Testis (tissue), 3 donors: ENCODE measurements around the gene COPG1. TPM values are rescaled to one million over a fixed set of nuclear protein-coding genes. Genes with fewer than 3 reads are reported as not detected.

Source experiments
- DNase-seq: peaks from one replicate; pipeline ENCODE4 v3.0.0-alpha.2; 2019
- H3K27ac ChIP-seq, 2 donors: fragments of 200-600 bp; sonication (generic); one replicate each; pipeline ENCODE4 v1.5.1; 2019
- H3K27me3 ChIP-seq: fragments of 200-600 bp; sonication (generic); one replicate; pipeline ENCODE4 v1.5.1; 2019
- H3K36me3 ChIP-seq: fragments of 200-600 bp; sonication (generic); one replicate; pipeline ENCODE4 v1.5.1; 2017; ENCODE audit warnings: low read depth; ENCODE audit errors: missing control alignments
- H3K4me1 ChIP-seq: fragments of 200-600 bp; sonication (generic); one replicate; pipeline ENCODE4 v1.5.1; 2019
- H3K4me3 ChIP-seq, 2 donors: fragments of 200-600 bp; sonication (generic); one replicate each; pipeline ENCODE4 v1.5.1; 2017 to 2019
- H3K9me3 ChIP-seq: fragments of 200-600 bp; sonication (generic); one replicate; pipeline ENCODE4 v1.5.1; 2017
- POLR2A ChIP-seq: fragments of 450-650 bp; IDR thresholded peaks from one replicate; pipeline ENCODE4 v1.6.1; 2017; ENCODE audit warnings: antibody characterized with exemption, mild to moderate bottlenecking, moderate library complexity
- WGBS, 2 donors: methylation state at CpG; one replicate each; pipeline ENCODE4 v1.1.5; 2018; 5-methylcytosine and 5-hydroxymethylcytosine counted together
- intact Hi-C: fragments of 100-400 bp; cut with DNase I; formaldehyde crosslinking; loops from one replicate; pipeline ENCODE4 v1.15.1; 2023; ENCODE audit warnings: low total_unique reads
- polyA plus RNA-seq: library from polyadenylated mRNA; stranded (reverse); fragments of 350-450 nt; fragmentation: Illumina TruSeq; extraction: RNeasy Lipid Tissue Mini Kit (QIAGEN cat#74804); gene quantifications from one replicate; pipeline ENCODE4 v1.2.3, GENCODE V29; 2014; ENCODE audit warnings: low read depth, low replicate concordance; ENCODE audit not compliant: insufficient read depth
- total RNA-seq, 2 donors: library from RNA; depleted of rRNA; stranded (reverse); fragments of >200 nt; gene quantifications; one replicate each; pipeline ENCODE4 v1.2.3, GENCODE V29; 2016
- TF ChIP-seq, protein P1 (sequence below), 3 experiments: fragments of 450-650 bp in 2 of 3; fragments of 200-600 bp in 1 of 3; sonication (generic) in 1 of 3; IDR thresholded peaks; one replicate each; pipeline ENCODE4 v1.5.1; 2016 to 2019; ENCODE audit warnings: antibody characterized with exemption in 3 of 3, mild to moderate bottlenecking in 2 of 3, moderate library complexity in 1 of 3

Gene COPG1
- total and polyA plus RNA-seq, 3 donors from 2014 or later, result 94.5 to 113 (median 98.2) TPM

DNA sequence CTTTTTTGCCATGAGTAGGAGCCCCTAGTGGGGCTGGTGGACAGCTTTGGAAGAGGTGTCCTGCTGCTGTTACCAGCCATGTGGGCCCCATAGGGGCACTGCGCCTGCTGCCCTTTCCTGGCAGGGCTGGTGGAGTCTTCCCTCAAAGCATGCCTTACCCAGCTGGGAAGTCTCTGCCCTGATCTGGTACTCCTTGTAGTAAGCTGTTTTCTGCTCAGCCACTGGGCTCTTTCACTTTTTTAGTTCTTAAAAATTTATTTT lies 55.5 kb downstream of the COPG1 start:
- WGBS, 2 donors, result 79 to 87% methylated on average over 1 of the region's 1 CpG
- intact Hi-C loops, result no loop called here
- DNase-seq, result no peak
- TF ChIP-seq POLR2A, result no peak
- TF ChIP-seq, protein P1, sequence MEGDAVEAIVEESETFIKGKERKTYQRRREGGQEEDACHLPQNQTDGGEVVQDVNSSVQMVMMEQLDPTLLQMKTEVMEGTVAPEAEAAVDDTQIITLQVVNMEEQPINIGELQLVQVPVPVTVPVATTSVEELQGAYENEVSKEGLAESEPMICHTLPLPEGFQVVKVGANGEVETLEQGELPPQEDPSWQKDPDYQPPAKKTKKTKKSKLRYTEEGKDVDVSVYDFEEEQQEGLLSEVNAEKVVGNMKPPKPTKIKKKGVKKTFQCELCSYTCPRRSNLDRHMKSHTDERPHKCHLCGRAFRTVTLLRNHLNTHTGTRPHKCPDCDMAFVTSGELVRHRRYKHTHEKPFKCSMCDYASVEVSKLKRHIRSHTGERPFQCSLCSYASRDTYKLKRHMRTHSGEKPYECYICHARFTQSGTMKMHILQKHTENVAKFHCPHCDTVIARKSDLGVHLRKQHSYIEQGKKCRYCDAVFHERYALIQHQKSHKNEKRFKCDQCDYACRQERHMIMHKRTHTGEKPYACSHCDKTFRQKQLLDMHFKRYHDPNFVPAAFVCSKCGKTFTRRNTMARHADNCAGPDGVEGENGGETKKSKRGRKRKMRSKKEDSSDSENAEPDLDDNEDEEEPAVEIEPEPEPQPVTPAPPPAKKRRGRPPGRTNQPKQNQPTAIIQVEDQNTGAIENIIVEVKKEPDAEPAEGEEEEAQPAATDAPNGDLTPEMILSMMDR (IDR thresholded peaks at IDR 0.05), result no peak
- Histone ChIP-seq H3K4me1 (peaks cover 19% of the 10 kb centered on the region), H3K4me3 (no peak overlapping the region), H3K27ac (peak overlapping the region; percentile 9 to 81), H3K36me3 (no peaks in the 10 kb centered on the region), H3K27me3 (no peaks in the 10 kb centered on the region), H3K9me3 (no peaks in the 10 kb centered on the region)

DNA sequence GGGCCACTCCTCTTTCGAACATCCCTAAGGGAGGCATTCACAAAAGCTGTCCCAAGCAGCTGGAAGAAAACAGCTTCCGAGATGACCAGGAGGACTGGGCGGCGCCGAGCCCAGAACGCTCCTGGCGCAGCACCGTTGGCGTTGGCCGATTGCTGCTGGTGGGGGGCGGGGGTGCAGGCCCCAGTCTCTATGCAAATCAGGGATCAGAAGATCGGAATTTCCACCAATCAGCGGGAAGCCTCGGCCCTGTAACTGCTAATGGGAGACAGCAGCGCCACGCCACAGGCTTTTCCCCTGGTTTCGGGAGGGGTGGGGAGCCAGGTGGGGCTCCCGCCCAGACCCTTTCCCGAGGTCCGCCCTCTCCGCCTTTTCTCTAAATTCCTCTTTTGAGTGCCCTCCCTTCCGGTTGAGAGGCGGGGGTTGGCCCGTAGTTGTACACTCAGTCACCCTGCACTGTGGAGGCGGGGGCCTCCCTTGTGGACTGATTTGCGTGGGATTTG lies 56.2 kb downstream of the COPG1 start:
- peak; percentile 95 for DNase-seq
- Histone ChIP-seq H3K9me3 (no peaks in the 10 kb centered on the region), H3K4me1 (peaks cover 19% of the 10 kb centered on the region), H3K4me3 (peak overlapping the region; percentile 14 to 31), H3K36me3 (no peaks in the 10 kb centered on the region), H3K27me3 (no peaks in the 10 kb centered on the region), H3K27ac (peak overlapping the region; percentile 9 to 81)
- WGBS, 2 donors, result 13 to 22% methylated on average over 20 to 26 of the region's 26 CpGs
- TF ChIP-seq, protein P1 (IDR thresholded peaks at IDR 0.05), result no peak
- TF ChIP-seq POLR2A, result no peak
- intact Hi-C loops, result no loop called here

DNA sequence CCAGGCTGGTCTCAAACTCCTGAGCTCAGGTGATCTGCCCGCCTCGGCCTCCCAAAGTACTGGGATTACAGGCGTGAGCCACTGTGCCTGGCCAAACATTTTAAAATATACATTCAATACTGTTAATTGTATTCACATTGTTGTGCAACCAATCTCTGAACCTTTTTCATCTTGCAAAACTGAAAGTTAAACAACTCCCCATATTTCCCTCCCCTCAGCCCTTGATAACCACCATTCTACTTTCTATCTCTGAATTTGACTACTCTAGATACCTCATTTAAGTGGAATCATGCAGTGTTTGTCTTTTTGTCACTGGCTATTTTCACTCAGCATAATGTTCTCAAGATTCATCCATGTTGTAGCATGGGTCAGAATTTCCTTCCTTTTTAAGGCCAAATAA lies 59.2 kb downstream of the COPG1 start:
- Histone ChIP-seq H3K36me3 (no peaks in the 10 kb centered on the region), H3K4me3 (no peak overlapping the region), H3K27ac (no peak overlapping the region), H3K4me1 (peaks cover 21% of the 10 kb centered on the region), H3K9me3 (no peaks in the 10 kb centered on the region), H3K27me3 (no peaks in the 10 kb centered on the region)
- intact Hi-C loops, result no loop called here
- TF ChIP-seq POLR2A, result no peak
- TF ChIP-seq, protein P1 (IDR thresholded peaks at IDR 0.05), result no peak
- 98 to 100% methylated on average over 3 of the region's 3 CpGs for WGBS, 2 donors
- no peak for DNase-seq

DNA sequence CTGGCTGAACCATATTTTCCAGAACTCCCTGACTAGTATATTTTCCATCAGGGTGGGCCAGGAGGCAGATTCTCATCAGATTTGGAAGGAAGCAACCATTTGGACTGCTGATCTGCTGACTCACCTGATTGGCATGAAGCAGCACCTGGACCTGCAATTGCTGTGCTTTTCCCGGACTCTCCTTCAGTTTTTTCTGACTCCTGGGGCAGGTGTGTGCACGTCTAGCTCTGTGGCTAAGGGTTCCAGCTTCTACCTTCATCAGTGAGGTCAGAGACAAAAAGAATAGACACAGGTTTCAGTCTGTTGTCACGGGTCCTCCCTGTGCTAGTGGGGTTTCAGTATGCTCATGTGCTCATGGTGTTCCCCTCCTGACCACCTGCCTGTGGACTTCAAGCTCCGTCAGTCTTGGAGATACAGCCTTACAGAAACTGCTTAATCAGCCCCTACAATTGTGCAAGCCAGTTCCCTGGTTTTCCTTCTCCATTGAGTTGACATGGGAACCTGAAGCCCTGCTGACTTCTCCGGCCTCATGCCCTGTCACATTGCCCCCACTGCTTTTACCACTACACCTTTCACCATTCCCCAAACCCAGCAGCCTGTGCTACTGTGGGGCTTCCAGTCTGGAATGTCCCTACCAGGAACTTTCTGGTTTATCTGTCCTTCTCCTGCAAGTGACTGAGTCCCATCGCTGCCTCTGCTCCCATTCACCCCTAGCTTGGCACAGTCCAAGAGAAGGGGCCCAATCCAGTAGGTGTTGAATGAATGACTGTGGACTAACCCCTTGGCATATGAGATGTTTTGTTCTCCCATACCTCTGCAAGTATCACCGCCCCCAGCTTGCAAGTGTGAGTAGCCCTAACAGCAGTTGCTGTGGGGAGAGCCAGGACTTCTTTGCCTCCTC lies 61.0 kb downstream of the COPG1 start:
- DNase-seq, result no peak
- Histone ChIP-seq H3K4me3 (no peak overlapping the region), H3K9me3 (no peaks in the 10 kb centered on the region), H3K36me3 (no peaks in the 10 kb centered on the region), H3K27ac (no peak overlapping the region), H3K27me3 (no peaks in the 10 kb centered on the region), H3K4me1 (peaks cover 13% of the 10 kb centered on the region)
- intact Hi-C loops, result no loop called here
- TF ChIP-seq, protein P1 (IDR thresholded peaks at IDR 0.05), result no peak
- TF ChIP-seq POLR2A, result no peak
- 85 to 88% methylated on average over 7 of the region's 7 CpGs for WGBS, 2 donors
